NCI-H146 treated with DMSO at 0.1 percent for 48 hours (cell line): ENCODE data around the gene ARL17A.
"Not testable (repeated sequence)": the region's sequence is repeated elsewhere in the genome, so short reads cannot be mapped to it uniquely, and the experiment has no call there.

Experiments
- DNase-seq: peaks from one replicate; lab custom pipeline; 2025; ENCODE audit not compliant: unreplicated experiment; lab: John Stamatoyannopoulos, UW

ARL17A gene

GRCh38 chr17:46559155-46559554 is 20.3 kb downstream of the ARL17A start:
- DNase-seq = not testable (repeated sequence)

DNA sequence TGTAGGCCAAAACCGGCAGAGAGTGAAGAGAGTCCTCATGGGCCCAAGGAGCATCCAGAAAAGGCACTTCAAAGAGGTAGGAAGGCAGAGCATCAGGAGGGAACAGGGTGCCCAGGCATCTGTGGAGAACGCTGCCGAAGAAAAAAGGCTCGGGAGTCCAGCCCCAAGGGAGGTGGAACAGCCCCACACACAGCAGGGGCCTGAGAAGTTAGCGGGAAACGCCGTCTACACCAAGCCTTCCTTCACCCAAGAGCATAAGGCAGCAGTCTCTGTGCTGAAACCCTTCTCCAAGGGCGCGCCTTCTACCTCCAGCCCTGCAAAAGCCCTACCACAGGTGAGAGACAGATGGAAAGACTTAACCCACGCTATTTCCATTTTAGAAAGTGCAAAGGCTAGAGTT is 30.9 kb downstream of the ARL17A start:
- not testable (repeated sequence) for DNase-seq

DNA sequence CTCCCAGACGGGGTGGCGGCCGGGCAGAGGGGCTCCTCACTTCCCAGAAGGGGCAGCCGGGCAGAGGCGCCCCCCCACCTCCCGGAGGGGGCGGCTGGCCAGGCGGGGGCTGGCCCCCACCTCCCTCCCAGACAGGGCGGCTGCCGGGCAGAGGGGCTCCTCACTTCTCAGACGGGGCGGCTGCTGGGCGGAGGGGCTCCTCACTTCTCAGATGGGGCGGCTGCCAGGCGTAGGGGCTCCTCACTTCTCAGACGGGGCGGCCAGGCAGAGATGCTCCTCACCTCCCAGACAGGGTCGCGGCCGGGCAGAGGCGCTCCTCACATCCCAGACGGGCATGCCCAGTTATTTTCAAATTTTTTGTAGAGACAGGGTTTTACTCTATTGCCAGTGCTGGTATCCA is 44.8 kb downstream of the ARL17A start:
- DNase-seq = not testable (repeated sequence)

- DNase-seq = not testable (repeated sequence)
Measured at GRCh38 chr17:46512168-46512567, 67.3 kb downstream of the ARL17A start, which contains the start of gene LRRC37A2. TSS of gene LRRC37A2 (plus strand) at chr17:46512468. CDS start at chr17:46512713, 245 bp downstream.

DNA sequence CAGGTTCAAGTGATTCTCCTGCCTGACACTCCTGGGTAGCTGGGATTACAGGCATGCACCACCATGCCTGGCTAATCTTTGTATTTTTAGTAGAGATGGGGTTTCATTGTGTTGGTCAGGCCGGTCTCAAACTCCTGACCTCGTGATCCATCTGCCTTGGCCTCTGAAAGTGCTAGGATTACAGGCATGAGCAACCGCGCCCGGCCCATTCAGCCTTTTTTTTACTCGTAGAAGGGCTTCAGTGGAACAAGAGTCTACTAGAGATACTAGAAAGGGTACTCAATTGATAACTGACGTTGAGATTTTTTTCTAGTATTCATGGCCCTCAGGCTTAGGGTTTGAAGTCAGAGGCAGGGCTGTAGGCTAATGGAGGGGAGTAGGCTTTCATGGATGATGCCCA is 73.6 kb downstream of the ARL17A start:
- not testable (repeated sequence) for DNase-seq

DNA sequence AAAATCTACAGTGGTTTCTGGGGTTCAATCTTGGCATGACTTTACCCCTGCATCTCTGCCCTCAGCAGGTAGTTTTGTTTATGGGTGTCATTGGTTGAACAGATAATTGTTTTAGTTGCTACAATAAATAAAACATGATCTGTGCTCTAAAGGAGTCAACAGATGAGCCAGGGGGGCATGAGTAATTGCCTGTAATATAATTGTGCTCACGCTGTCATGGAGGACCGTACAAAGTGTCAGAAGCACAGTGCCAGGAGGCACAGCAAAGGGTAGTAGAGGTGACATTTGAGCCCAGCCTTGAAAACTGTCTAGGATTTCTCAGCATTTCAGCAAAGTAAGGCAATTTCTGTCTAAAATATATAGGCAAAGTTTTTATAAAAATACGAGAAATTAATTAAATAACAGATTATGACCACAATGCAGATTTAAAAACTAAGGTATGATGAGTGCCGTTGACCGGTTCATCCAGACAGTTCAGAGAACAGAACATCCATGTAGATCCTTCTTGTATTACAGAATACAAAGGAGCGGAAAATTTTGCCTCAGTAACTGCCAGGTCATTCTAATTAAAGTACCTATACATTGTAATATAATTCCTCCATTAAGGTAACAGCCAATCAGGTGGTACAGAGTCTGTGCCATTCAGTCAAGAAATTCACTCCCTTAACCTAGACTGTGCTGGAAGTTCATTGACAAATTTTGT is 79.9 kb downstream of the ARL17A start:
- DNase-seq = not testable (repeated sequence)

DNA sequence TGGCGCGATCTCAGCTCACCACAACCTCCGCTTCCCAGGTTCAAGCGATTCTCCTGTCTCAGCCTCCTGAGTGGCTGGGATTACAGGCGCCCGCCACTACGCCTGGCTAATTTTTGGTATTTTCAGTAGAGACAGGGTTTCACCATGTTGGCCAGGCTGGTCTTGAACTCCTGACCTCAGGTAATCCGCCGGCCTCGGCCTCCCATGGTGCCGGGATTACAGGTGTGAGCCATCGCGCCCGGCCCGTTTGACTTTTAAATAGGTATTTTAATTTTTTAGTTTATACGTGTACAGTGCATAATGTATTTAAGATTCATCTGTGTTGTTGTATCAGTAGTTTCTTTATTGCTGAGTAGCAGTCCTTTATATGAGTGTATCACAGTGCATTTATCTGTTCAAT is 87.5 kb downstream of the ARL17A start:
- not testable (repeated sequence) for DNase-seq

GRCh38 chr17:46481310-46481709 is 98.2 kb downstream of the ARL17A start:
- DNase-seq = not testable (repeated sequence)

DNA sequence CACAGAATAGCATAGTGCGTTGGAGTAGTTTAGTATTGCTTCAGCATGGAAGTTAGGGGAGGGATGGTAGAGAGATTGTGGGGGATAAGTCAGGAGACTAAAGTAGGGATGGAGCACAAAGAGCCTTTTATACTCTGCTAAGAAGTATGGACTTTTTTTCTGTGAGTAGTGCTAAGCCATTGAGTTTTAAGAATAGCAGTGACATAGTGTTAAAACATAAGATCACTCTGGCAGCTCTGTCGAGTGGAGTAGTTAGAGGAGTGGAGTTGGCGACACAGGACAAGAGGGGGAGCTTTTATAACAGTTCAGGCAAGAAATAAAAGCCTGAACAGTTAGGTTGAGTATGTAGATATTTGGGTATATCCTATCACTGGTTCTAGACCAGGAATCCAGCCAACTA is 100.7 kb downstream of the ARL17A start:
- not testable (repeated sequence) for DNase-seq

- DNase-seq = not testable (repeated sequence)
Measured at GRCh38 chr17:46475583-46475982, 103.9 kb downstream of the ARL17A start.

DNA sequence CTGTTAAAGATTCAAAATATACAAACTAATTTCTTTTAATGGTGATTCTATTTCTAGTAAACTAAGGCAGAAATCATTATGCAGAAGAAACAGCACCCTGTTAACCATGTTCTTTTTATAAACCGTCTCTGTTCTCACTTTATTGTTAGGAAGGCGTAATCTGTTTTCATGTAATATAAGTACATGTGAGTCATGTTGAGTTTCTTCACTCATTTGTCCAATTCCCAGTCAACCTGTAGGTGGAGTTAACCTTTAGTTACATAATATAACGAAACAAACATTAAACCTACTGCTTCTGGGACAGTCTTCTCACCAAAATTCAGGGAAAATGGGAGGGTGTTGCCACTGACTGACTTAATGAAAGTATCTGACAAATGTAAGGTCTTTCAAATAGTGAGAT is 105.0 kb downstream of the ARL17A start:
- DNase-seq = not testable (repeated sequence)

- DNase-seq = not testable (repeated sequence)
Measured at GRCh38 chr17:46467618-46468017, 111.9 kb downstream of the ARL17A start.
